ENCODE data around the gene FBLN7.
"Not testable (repeated sequence)": the region's sequence is repeated elsewhere in the genome, so short reads cannot be mapped to it uniquely, and the experiment has no call there.

The FBLN7 gene

GRCh38 chr2:112121682-112122254 lies 16.4 kb upstream of the FBLN7 start:
- Histone ChIP-seq H3K36me3 (no peaks in the 10 kb centered on the region), H3K4me3 (ENCODE audit: low read depth, low read length) (no peak overlapping the region), H3K4me1 (no peaks in the 10 kb centered on the region), H3K27me3 (no peaks in the 10 kb centered on the region), H3K9me3 (no peaks in the 10 kb centered on the region)
- DNase-seq, result peak; percentile 32
- TF ChIP-seq, protein P1, sequence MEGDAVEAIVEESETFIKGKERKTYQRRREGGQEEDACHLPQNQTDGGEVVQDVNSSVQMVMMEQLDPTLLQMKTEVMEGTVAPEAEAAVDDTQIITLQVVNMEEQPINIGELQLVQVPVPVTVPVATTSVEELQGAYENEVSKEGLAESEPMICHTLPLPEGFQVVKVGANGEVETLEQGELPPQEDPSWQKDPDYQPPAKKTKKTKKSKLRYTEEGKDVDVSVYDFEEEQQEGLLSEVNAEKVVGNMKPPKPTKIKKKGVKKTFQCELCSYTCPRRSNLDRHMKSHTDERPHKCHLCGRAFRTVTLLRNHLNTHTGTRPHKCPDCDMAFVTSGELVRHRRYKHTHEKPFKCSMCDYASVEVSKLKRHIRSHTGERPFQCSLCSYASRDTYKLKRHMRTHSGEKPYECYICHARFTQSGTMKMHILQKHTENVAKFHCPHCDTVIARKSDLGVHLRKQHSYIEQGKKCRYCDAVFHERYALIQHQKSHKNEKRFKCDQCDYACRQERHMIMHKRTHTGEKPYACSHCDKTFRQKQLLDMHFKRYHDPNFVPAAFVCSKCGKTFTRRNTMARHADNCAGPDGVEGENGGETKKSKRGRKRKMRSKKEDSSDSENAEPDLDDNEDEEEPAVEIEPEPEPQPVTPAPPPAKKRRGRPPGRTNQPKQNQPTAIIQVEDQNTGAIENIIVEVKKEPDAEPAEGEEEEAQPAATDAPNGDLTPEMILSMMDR (IDR thresholded peaks at IDR 0.05; ENCODE audit: low read depth, low read length), result peak; percentile 55

GRCh38 chr2:112129060-112129459 lies 9.1 kb upstream of the FBLN7 start:
- Histone ChIP-seq H3K9me3 (no peaks in the 10 kb centered on the region), H3K4me1 (no peaks in the 10 kb centered on the region), H3K36me3 (no peaks in the 10 kb centered on the region), H3K27me3 (no peaks in the 10 kb centered on the region), H3K4me3 (ENCODE audit: low read depth, low read length) (no peak overlapping the region)
- DNase-seq, result no peak
- TF ChIP-seq, protein P1 (IDR thresholded peaks at IDR 0.05; ENCODE audit: low read depth, low read length), result no peak

DNA sequence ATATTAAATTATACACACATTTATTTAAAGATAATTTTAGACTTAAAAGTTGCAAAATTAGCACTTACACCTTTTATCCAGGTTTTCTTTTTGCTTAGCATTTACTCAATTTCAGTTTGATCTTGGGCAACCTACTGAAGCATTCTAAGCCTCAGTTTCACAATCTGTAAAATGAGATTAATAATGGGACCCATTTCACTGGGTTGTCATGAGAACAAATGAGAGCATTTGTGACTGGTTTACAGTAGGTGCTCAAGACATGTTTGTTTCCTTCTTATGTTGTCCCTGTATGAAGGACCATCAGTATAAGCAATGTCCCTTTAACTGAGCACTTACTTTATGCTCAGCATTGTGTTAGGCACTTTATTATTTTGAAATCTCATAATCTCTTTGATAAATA lies 4.8 kb upstream of the FBLN7 start:
- no peak for DNase-seq
- peaks cover 6% of the 10 kb centered on the region; the same call in 1 of the 2 replicates for H3K27me3 ChIP-seq
- TF ChIP-seq, protein P1 (IDR thresholded peaks at IDR 0.05; ENCODE audit: low read depth, low read length), result no peak

DNA sequence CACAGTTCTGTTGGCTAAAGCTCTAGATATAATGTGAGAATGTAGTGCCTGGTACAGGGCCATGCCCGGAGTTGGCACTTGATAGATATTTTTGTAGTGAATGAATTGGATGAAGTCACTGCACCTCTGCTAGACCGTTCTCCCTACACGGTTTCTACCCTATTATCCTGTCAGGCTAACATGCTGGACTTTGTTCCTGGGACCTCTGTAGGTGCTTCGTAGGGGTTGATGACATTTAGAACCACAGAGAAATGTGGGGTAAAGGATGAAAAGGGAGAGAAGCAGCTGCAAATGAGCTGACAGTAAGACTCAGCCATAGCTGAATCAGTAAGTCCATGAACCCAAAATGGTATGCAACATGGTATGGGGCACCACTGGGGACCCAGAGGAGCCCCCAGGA lies 4.1 kb upstream of the FBLN7 start:
- peaks cover 6% of the 10 kb centered on the region; the same call in 1 of the 2 replicates for H3K27me3 ChIP-seq
- no peaks in the 10 kb centered on the region for H3K9me3 ChIP-seq
- H3K36me3 ChIP-seq, result no peaks in the 10 kb centered on the region
- TF ChIP-seq, protein P1 (IDR thresholded peaks at IDR 0.05; ENCODE audit: low read depth, low read length), result no peak
- DNase-seq, result no peak
- H3K4me3 ChIP-seq (ENCODE audit: low read depth, low read length), result no peak overlapping the region
- no peaks in the 10 kb centered on the region for H3K4me1 ChIP-seq

More for the DNA sequence above, 4.8 kb upstream of the FBLN7 start:
- Histone ChIP-seq H3K36me3 (no peaks in the 10 kb centered on the region), H3K4me3 (ENCODE audit: low read depth, low read length) (no peak overlapping the region), H3K9me3 (no peaks in the 10 kb centered on the region), H3K4me1 (no peaks in the 10 kb centered on the region)

DNA sequence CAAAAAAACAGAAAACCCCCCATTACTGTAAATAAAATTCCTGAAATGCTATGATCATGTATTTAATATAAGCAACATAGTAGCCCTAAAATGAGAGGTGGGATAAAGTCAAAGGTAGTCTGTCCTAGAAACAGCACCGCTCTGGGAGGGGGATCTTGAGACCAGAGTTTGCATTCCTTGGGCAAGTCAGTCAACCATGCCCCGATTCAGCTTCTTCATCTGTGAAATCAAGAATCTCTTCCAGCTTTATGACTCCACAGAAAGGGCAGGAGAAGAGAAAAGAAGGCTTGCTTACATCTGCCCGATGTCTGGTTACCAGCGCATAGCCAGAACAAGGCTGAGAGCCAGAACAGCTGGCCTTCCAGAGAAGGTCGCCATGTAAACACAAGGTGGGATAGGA lies 2.1 kb upstream of the FBLN7 start:
- H3K4me3 ChIP-seq (ENCODE audit: low read depth, low read length), result no peak overlapping the region
- TF ChIP-seq, protein P1 (IDR thresholded peaks at IDR 0.05; ENCODE audit: low read depth, low read length), result no peak
- H3K36me3 ChIP-seq, result no peaks in the 10 kb centered on the region
- no peaks in the 10 kb centered on the region for H3K4me1 ChIP-seq
- H3K9me3 ChIP-seq, result no peaks in the 10 kb centered on the region
- no peak for DNase-seq
- H3K27me3 ChIP-seq, result peaks cover 6% of the 10 kb centered on the region; the same call in 1 of the 2 replicates

DNA sequence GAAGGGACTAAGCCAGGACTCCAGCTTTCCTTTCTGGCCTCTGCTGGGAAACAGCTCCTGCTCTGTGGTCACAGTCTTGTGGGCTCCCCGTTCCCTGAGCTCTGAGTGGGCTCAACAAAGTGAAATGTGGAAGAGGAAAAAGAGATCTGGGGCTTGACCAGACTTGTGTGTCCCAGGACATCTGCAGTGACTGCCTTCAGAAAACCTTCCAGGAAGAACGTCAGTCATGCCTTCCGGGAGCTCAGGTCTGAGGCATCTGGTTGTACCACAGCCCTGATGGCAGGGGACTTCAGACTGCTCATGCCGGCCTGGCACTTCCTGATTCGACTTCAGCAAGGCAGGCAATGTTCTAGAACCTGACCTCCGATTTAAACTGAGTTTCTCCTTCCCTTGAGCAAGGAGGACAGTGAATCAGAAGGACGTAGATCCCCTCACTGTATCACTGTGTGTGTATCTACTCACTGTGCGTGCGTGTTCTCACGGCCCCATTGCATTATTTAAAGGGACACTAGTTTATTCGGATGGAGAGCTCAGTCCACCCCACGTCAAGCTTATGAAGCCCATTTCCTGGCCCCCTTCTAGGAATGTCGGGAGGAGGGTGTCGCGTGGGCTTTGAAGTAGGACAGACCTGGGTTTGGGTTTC lies 548 bp upstream of the FBLN7 start:
- DNase-seq, result no peak
- no peaks in the 10 kb centered on the region for H3K9me3 ChIP-seq
- H3K4me3 ChIP-seq (ENCODE audit: low read depth, low read length), result peak overlapping the region; percentile 39
- H3K4me1 ChIP-seq, result no peaks in the 10 kb centered on the region
- TF ChIP-seq, protein P1 (IDR thresholded peaks at IDR 0.05; ENCODE audit: low read depth, low read length), result no peak
- no peaks in the 10 kb centered on the region for H3K36me3 ChIP-seq
- peaks cover 6% of the 10 kb centered on the region; the same call in 1 of the 2 replicates for H3K27me3 ChIP-seq

GRCh38 chr2:112139033-112139614 lies 939 bp downstream of the FBLN7 start:
- H3K4me1 ChIP-seq; H3K36me3 ChIP-seq; DNase-seq; H3K27me3 ChIP-seq; H3K9me3 ChIP-seq; H3K4me3 ChIP-seq (ENCODE audit: low read depth, low read length): not testable (repeated sequence)

DNA sequence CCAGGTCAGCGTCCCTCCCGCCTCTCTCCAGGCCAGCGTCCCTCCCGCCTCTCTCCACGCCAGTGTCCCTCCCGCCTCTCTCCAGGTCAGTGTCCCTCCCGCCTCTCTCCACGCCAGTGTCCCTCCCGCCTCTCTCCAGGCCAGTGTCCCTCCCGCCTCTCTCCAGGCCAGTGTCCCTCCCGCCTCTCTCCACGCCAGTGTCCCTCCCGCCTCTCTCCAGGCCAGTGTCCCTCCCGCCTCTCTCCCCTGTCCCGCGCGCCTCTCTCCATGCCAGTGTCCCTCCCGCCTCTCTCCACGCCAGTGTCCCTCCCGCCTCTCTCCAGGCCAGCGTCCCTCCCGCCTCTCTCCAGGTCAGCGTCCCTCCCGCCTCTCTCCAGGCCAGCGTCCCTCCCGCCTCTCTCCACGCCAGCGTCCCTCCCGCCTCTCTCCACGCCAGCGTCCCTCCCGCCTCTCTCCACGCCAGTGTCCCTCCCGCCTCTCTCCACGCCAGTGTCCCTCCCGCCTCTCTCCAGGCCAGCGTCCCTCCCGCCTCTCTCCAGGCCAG lies 1.5 kb downstream of the FBLN7 start:
- not testable (repeated sequence) for H3K4me1 ChIP-seq; DNase-seq; H3K27me3 ChIP-seq; H3K36me3 ChIP-seq; H3K4me3 ChIP-seq (ENCODE audit: low read depth, low read length); H3K9me3 ChIP-seq
